Stimulated activated CD4-positive, alpha-beta T cell treated with anti-CD3 and anti-CD28 coated beads, Interleukin-15, amount 100 ng/mL, for 1 hour (primary cell): ENCODE results near the gene ADIRF.
"Not testable (repeated sequence)": the region's sequence is repeated elsewhere in the genome, so short reads cannot be mapped to it uniquely, and the experiment has no call there.

ENCODE experiments used
- DNase-seq, 2 donors: peaks; one replicate each; pipeline ENCODE4 v3.0.0-alpha.2; 2020; ENCODE audit warnings: low read depth in 1 of 2, low spot score in 1 of 2

The ADIRF gene

DNA sequence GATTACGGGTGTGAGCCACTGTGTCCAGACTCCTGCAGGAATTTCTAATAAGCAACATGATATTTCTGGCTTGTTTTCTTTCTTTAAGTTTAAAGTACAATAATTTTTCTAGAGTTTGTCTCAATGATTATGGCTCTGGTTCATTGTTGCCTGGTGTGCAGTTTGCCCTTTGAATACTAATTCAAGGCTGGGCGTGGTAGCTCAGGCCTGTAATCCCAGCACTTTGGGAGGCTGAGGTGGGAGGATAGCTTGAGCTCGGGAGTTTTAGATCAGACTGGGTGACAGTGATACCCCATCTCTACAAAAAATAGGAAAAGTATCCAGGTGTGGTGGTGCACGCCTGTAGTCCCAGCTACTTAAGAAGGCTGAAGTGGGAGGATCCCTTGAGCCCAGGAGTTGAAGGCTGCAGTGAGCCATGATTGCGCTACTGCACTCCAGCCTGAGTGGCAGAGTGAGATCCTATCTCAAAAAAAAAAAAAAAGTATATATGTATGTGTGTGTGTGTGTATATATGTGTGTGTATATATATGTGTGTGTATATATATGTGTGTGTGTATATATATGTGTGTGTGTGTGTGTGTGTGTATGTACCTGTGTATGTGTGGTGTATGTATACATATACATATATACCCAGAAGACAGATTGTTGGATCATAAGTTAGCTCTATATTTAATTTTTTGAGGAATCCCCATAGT lies 8.2 kb downstream of the ADIRF start:
- no peak for DNase-seq

DNA sequence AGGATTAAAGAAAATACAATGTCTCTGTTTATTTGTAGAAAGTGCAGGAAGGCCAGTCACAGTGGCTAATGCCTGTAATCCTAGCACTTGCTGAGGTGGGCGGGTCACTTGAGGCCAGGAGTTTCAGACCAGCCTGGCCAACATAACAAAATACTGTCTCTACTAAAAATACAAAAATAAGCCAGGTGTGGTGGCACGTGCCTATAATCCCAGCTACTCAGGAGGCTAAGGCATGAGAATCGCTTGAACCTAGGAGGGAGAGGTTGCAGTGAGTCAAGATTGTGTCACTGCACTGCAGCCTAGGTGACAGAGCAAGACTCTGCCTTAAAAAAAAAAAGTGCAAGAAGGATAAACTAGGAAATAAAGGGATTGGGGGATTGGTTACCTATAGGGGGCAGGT lies 10.2 kb downstream of the ADIRF start:
- not testable (repeated sequence) for DNase-seq

DNA sequence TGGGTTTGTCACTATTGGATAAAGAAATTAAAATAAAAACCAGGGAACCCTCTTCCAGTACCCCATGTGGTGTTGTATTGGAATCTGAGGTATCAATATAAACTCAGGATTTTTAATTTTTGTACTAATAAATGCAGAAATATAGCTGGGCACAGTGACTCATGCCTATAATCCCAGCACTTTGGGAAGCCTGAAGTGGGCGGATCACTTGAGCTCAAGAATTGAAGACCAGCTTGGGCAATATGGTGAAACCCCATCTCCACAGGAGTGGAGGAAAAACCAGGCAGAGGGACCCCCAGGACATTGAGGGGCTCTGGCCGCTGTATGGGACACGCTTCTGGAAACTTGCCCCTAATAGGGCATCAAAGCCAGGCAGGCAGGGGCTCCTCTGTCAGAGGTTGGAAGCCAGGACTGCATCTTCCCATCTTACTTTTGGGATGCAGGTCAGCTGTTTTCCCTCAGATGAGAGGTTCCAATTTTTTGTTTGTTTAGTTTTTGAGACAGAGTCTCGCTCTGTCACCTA lies 11.1 kb downstream of the ADIRF start:
- DNase-seq: no peak

DNA sequence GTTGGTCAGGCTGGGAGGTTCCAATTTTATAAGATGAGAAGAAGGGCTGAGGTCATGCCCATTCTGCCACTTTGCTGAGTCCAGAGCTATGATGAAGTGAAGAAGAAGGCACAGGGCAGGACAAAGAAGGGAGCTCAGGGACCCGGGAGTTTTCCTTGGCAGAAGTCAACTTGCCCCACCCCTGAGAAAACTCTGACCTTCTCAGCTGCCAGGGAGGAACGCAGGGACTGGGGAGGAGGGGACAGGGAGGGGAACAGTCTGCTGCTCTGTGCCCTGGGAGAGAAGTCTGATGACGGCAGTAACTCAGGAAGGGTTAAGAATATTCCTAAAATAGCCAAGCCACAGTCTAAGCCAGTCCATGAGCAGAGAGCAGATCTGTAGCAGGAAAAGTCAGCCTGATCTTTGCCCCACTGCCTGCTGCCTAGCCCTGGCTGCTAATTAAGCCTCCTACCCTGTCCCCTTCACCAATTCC lies 11.7 kb downstream of the ADIRF start:
- DNase-seq: no peak

DNA sequence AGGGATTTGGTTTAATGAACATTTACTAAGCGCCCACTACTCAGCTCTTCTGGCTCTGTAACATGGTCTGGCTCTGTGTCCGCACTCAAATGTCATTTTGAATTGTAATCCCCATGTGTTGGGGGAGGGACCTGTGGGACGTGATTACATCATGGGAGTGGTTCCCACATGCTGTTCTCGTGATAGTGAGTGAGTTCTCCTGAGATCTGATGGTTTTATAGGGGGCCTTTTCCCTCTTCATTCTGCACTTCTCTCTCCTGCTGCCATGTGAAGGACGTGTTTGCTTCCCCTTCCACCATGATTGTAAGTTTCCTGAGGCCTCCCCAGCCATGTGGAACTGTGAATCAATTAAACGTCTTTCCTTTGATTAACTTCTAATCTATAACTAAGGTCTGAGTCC lies 12.7 kb downstream of the ADIRF start:
- DNase-seq: not testable (repeated sequence)

DNA sequence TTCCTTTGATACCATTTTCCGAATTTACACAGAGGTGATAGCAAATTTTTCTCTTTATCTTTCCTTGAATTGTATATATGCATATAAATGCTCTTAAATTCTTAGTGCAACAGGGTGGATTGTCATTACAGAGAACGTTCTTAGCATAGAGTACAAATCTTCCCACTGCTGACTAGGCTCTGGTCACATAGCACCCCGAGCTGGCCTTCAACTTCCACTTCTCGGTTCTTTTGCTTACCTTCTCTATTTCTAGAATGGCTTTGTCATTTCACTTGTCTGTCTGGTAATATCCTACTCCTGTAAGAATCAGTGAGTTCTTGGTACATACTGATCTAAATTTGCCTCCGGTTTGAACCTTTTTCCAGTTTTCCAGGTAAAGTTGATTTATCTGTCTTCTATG lies 13.4 kb downstream of the ADIRF start:
- no peak for DNase-seq

DNA sequence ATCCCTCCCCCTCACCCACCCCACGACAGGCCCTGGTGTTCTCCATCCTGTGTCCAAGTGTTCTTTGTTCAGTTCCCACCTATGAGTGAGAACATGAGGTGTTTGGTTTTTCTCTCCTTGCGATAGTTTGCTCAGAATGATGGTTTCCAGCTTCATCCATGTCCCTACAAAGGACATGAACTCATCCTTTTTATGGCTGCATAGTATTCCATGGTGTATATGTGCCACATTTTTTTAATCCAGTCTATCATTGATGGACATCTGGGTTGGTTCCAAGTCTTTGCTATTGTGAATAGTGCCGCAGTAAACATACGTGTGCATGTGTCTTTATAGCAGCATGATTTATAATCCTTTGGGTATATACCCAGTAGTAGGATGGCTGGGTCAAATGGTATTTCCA lies 16.2 kb downstream of the ADIRF start:
- not testable (repeated sequence) for DNase-seq

DNA sequence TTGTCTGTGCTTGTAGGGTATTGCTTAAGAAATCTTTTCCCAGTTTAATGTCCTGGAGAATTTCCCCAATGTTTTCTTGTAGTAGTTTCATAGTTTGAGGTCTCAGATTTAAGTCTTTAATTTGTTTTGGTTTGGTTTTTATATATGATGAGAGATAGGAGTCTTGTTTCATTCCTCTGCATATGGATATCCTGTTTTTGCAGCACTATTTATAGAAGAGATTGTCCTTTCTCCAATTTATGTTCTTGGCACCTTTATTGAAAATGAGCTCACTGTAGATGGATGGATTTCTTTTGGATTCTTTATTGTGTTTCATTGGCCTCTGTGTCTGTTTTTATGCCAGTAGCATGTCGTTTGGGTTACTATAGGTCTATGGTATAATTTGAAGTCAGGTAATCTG lies 20.2 kb downstream of the ADIRF start:
- DNase-seq: no peak

DNA sequence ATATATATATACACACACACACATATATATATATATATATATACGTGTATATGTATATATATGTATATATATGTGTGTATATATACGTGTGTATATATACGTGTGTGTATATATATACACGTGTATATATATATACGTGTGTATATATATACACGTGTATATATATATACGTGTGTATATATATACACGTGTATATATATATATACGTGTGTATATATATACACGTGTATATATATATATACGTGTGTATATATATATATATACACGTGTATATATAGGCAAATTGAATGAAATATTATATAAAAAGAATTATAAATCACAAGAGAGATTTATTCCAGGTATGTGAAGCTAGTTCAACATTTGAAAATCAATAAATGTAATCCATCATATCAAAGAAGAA lies 23.1 kb downstream of the ADIRF start:
- not testable (repeated sequence) for DNase-seq

DNA sequence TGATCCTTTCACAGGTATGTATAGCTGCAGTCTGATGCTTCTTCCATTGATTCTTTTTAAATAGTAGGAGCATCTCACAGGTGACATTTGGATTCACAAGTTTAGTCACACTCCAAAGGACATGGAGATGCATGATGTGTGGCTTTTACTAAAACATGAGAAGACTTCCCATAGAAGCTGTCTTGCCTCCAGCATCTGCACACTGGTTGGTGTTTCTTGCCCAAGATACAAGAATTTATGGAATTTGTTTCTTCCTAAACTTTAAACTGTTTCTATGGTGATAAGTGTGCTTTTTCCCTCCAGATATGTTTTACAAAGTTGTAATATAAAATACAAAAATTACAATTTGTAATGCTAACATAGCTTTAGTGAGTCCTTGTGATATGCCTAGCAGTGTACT lies 24.2 kb downstream of the ADIRF start:
- DNase-seq: no peak

DNA sequence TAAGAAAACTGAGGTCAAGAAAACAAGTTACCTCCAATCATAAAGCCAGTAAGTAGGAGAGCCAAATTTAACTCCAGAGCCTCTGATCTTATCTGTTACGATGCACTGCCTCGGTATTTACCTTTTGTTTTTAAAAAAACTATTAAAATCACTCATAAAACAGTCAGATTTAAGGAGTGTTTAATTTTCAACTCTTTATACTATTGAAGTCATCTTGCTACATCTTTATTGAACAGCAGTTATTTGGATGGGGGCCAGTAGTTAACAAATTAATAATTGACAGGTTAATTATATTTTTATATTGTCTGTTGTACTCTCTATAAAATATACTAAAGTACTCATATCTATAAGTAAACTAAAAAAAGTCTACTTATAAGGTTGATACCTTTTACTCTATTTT lies 24.6 kb downstream of the ADIRF start:
- DNase-seq: no peak

DNA sequence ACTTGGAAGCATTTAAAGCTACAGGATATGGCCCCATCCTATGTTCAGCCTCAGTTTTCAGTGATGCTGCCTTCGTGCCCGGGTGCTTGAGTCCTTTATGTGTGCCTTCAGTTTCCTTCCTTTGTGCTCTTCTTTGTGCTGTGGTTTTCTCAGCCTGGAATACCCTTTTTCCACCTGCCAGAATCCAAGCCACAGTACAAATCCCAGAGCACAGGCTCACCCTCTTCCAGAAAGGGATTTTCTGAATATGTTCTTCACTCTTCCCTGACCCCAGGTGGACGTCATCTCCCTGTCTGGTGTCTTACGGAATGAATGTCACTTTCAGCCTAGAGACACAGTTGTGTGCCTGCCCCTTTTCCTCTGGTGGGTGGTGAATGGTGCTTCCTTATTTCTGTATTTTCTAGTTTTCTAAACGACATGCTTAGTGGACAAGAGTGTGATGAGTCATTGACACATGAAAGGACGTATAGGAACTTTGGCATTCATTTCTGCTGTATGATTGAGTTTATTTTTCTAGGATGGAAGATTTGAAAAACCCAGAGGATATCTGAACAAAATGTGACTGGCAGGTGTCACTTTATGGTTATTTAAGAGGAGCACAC lies 31.6 kb downstream of the ADIRF start:
- DNase-seq: not testable (repeated sequence)

DNA sequence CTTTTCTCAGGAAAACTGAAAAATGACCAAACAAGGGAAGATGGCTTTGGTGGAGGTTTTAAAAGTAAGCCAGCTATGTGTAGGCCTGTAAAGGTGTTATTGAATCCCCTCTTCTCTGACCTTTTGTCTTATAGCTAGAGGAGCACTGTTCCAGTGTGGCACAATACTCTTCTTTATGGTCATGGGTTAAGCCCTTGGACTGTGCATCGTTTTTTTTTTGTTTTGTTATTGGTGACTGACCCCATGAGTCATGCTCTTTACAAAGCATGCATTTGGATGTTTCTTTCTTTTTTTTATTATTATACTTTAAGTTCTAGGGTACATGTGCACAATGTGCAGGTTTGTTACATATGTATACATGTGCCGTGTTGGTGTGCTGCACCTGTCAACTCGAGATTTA lies 32.2 kb downstream of the ADIRF start:
- no peak for DNase-seq

DNA sequence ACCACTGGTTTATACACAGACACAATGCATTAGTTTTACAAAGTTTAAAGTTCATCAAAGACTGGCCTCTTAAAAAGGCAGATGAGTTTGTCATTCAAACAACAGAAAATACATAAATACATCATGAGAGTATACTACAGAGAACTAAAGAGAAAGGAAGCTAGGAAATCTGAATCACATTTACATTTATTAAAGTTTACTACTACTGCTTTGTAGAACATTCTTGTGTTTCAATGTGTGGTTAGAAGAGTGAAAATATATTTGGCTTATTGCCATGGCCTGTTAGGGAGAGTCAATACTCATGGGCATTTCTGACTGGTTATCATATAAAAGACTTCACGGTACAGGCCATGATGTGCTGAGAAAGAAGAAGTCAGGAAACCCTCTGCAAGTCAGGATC lies 38.8 kb downstream of the ADIRF start:
- DNase-seq: not testable (repeated sequence)

DNA sequence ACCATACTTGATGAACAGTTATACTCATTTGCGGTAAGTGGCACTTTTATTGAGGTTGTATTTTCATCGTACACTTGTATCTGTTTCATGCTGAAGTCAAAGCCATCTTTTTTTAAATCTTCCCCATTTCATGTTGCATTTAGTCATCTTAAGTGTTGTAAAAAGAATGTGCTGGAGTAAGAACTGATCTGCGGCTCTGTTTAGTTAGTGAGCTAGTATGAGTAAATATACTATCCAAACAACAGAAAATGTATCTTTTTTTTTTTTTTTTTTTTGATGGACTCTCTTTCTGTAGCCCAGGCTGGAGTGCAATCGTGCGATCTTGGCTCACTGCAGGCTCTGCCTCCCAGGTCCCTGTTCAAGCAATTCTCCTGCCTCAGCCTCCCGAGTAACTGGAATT lies 39.4 kb downstream of the ADIRF start:
- not testable (repeated sequence) for DNase-seq

DNA sequence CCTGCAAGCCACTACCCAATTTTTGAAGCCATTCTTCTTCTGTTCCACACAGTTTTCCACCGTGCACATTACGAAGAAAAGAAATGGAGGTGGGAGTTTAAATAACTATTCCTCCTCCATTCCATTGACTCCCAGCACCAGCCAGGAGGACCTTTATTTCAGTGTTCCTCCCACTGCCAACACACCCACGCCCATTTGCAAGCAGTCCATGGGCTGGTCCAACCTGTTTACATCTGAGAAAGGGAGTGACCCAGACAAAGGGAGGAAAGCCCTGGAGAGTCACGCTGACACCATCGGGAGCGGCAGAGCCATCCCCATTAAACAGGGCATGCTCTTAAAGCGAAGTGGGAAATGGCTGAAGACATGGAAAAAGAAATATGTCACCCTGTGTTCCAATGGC lies 40.0 kb downstream of the ADIRF start:
- not testable (repeated sequence) for DNase-seq

DNA sequence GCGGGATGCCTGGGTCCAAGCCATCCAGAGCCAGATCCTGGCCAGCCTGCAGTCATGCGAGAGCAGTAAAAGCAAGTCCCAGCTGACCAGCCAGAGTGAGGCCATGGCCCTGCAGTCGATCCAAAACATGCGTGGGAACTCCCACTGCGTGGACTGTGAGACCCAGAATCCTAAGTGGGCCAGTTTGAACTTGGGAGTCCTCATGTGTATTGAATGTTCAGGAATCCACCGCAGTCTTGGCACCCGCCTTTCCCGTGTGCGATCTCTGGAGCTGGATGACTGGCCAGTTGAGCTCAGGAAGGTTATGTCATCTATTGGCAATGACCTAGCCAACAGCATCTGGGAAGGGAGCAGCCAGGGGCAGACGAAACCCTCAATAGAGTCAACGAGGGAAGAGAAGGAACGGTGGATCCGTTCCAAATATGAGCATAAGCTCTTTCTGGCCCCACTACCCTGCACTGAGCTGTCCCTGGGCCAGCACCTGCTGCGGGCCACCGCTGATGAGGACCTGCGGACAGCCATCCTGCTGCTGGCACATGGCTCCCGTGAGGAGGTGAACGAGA lies 40.9 kb downstream of the ADIRF start:
- DNase-seq: not testable (repeated sequence)

DNA sequence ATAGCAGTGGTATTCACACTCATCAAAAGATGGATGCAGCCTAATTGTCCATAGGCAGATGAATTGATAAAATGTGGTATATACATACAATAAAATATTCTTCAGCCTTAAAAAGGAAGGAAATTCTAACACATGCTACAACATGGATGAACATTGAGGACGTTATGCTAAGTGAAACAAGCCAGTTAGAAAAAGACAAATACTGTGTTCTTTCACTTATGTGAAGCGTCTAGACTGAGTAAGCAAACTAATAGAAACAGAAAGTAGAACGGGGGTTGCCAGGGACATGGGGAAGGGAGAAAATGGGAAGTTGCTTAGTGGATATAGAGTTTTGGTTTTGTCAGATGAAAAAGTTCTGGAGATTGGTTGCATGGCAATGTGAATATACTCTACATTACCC lies 45.2 kb downstream of the ADIRF start:
- not testable (repeated sequence) for DNase-seq

DNA sequence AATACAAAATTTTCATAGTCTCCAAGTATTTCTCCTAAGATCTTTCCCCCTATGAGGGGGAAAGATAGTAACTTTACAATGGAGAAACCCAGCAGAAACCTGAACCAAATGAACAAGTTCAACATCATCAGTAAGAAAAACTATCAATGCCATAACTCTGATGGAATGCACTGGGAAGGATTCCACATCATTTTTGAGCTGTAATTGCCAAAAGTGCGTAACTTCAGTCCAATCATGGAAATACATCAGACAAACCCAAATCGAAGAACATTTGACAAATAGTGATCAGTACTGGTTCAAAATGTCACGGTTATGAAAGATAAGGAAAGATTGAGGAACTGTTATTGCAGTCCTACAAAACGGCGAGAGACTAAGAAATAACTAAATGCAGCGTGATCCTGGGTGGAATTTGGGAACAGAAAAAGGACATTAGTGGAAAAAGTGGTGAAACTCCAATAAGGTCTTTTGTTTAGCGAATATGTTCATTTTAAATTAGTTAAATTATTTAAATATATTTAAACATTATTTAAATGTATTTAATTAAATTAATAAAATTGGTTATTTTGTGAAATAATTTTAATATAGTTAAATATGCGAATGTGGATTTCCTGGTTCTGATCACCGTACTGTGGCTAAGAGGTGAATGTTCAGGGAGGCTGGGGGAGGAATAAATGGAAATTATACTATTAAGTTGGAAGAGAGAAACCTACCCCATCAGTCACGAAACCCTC lies 46.9 kb downstream of the ADIRF start:
- not testable (repeated sequence) for DNase-seq

DNA sequence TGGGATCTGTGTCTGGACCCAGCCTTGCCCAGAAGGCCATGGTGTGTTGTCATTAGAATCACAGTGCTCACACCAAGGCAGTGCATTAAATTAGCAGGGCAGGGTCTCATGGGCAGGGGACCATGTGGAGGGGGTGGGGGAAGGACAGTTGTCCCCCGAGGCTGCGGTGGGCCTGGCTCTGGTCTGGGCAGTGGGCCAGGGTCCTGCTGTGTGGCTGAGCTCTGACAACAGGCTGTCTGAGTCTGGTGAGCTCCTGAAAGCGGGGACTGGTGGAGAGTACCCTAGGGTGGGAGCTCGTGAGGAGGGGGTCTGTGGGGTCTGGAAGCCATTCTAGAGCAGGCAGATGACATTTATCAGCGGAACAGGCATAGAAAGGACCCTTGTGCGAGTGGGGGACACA lies 49.8 kb downstream of the ADIRF start:
- DNase-seq: not testable (repeated sequence)

DNA sequence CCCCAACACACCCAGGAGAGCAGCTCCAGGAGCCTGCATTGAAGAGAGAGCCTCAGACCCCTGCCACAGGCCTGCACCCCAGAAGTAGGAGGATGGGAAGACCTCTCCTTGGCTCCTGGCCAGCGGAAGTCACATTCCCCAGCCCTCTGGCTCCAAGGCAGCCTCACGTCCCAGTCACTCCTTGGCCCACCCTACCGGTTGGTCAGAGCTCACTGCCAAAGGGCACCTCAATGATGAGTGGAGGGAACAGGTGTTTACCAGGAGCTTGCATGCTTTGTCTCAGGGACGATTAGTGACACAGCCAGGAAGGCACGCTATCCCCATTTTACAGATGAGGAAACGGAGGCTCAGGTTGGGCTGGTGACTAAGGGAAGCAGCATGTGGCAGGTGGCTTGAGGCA lies 50.8 kb downstream of the ADIRF start:
- DNase-seq: not testable (repeated sequence)

DNA sequence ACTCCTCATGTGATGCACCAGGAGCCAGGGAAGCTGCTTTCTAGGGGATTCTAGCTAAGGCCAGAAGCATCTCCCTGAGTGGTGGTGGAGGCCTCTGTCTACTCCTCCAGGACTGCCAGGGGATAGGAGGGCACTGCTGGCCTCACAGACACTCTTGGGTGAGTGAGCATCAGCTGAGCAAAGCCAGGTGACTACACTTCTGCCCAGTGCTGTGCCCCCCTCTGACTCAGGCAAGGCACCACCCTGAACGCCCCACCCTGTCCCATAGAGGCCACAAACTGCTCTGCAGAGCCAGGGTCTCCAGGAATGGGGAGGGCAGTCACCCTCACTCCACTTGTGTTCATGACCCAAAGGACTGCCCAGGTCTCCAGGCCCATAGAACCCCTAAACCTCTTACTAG lies 51.2 kb downstream of the ADIRF start:
- DNase-seq: not testable (repeated sequence)
